Prostate gland (tissue), 2 donors: ENCODE measurements around the gene ITSN1. TPM values are rescaled to one million over a fixed set of nuclear protein-coding genes. Genes with fewer than 3 reads are reported as not detected.

Experiments
- DNase-seq: peaks from one replicate; pipeline ENCODE4 v3.0.0-alpha.2; 2019; ENCODE audit warnings: low spot score
- H3K27ac ChIP-seq, 2 donors: fragments of 200-600 bp; sonication (generic); 2 replicates each; pipeline ENCODE4 v1.5.1; 2017 to 2019
- H3K27me3 ChIP-seq: fragments of 200-600 bp; sonication (generic); replicated peaks from 2 replicates; pipeline ENCODE4 v1.5.1; 2019; ENCODE audit not compliant: insufficient read depth
- H3K36me3 ChIP-seq, 2 donors: fragments of 200-600 bp; sonication (generic); 1 replicate in 1 of 2; 2 replicates in 1 of 2; pipeline versions ENCODE4 v1.5.1 to v1.8.1; 2017 to 2019
- H3K4me1 ChIP-seq: fragments of 200-600 bp; sonication (generic); replicated peaks from 2 replicates; pipeline ENCODE4 v1.5.1; 2019
- H3K4me3 ChIP-seq, 2 donors: fragments of 200-600 bp; sonication (generic); 2 replicates each; pipeline ENCODE4 v1.5.1; 2017 to 2019
- H3K9me3 ChIP-seq: fragments of 200-600 bp; sonication (generic); 2 replicates; pipeline ENCODE4 v1.5.1; 2017
- CTCF ChIP-seq, 4 experiments: fragments of 200-600 bp in 2 of 4; fragments of 450-650 bp in 2 of 4; sonication (generic) in 2 of 4; IDR thresholded peaks; 1 replicate in 3 of 4; 2 replicates in 1 of 4; pipeline ENCODE4 v1.5.1; 2016 to 2019; ENCODE audit warnings: antibody characterized with exemption in 4 of 4, mild to moderate bottlenecking in 2 of 4, moderate library complexity in 2 of 4
- POLR2A ChIP-seq: fragments of 450-650 bp; IDR thresholded peaks from one replicate; pipeline ENCODE4 v1.6.1; 2016; ENCODE audit warnings: antibody characterized with exemption, mild to moderate bottlenecking
- POLR2AphosphoS5 ChIP-seq: sonication (generic); formaldehyde crosslinking; IDR thresholded peaks from one replicate; pipeline ENCODE4 v1.6.1; 2017; ENCODE audit warnings: antibody characterized with exemption
- WGBS: methylation state at CpG from one replicate; pipeline ENCODE4 v1.1.5; 2018; 5-methylcytosine and 5-hydroxymethylcytosine counted together
- intact Hi-C: fragments of 100-400 bp; cut with DNase I; formaldehyde crosslinking; loops from one replicate; pipeline ENCODE4 v1.14.2; 2022
- total RNA-seq, 2 donors: library from RNA; depleted of rRNA; stranded (reverse); fragments of >200 nt; gene quantifications; one replicate each; pipeline ENCODE4 v1.1.0, GENCODE V29; 2016

ITSN1 gene
- total RNA-seq, 2 donors from 2014 or later: 14.8 to 44.9 TPM

DNA sequence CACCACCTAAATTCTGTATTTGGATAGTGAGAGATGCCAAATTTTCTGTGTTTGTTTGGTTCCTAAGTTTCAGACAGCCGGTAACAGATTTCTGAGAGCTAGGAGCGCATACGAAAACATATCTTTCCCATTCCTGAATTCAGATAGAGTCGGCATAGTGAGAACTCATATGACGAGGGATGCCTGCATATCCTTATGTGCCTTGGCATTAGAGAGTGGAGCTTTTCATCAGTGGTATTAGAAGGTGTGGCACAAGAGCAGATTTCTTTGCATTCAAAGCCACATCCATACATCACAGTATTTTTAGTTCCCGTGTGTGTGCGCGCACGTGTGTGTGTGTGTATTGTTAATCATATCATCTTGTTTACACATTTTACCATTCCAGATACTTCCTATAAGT, 187.5 kb downstream of the ITSN1 start:
- intact Hi-C loops: loop anchor here (10.0 kb wide), 1 partner anchor 185 kb away; the partner anchor contains the start of genes CRYZL1 and ITSN1
- Histone ChIP-seq H3K9me3 (no peaks in the 10 kb centered on the region), H3K27ac (no peak overlapping the region), H3K4me1 (no peaks in the 10 kb centered on the region), H3K36me3 (no peaks in the 10 kb centered on the region), H3K4me3 (no peak overlapping the region), H3K27me3 (no peaks in the 10 kb centered on the region)
- no peak for DNase-seq
- TF ChIP-seq POLR2AphosphoS5 (no peak), CTCF (IDR thresholded peaks at IDR 0.05) (no peak), POLR2A (no peak)
- WGBS: 84% methylated on average over 9 of the region's 9 CpGs

DNA sequence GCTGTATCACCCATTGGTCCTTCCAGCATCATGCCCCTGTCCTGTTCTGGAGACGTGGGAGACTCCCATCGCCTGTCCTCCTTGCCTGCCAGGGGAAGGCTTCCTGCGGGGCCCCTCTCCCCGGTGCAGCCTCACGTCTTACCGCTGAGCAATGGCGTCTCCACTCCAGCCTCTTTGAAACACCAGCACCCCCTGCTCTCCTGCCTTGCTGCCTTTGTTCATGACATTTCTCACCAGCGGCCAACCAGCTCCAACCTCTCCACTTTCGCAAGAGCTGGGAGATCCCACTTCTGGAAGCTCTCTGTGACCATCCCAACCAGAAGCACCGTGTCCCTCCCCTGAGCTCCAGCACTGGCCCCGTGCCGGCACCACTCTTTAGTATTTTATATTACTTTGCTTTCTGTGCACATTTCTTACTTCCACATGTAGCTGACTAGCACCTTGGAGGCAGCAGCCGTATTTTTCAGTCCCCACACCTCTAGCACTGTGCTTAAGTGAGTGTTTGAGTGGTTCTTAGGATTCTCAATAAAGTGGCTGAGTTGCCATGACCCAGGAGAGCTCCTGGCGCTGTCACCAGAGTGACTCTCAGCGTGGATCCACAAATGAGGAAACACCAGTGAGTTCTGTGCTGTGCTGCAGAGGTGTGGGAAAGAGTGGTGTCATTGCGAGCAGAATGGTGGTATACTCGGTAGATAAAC, 189.8 kb downstream of the ITSN1 start:
- intact Hi-C loops: no loop called here
- DNase-seq: no peak
- WGBS: 73% methylated on average over 17 of the region's 17 CpGs
- Histone ChIP-seq H3K36me3 (no peaks in the 10 kb centered on the region), H3K27me3 (no peaks in the 10 kb centered on the region), H3K27ac (no peak overlapping the region), H3K4me3 (no peak overlapping the region), H3K9me3 (no peaks in the 10 kb centered on the region), H3K4me1 (no peaks in the 10 kb centered on the region)
- TF ChIP-seq POLR2A: no peak
- TF ChIP-seq CTCF (IDR thresholded peaks at IDR 0.05): no peak
- TF ChIP-seq POLR2AphosphoS5: no peak

DNA sequence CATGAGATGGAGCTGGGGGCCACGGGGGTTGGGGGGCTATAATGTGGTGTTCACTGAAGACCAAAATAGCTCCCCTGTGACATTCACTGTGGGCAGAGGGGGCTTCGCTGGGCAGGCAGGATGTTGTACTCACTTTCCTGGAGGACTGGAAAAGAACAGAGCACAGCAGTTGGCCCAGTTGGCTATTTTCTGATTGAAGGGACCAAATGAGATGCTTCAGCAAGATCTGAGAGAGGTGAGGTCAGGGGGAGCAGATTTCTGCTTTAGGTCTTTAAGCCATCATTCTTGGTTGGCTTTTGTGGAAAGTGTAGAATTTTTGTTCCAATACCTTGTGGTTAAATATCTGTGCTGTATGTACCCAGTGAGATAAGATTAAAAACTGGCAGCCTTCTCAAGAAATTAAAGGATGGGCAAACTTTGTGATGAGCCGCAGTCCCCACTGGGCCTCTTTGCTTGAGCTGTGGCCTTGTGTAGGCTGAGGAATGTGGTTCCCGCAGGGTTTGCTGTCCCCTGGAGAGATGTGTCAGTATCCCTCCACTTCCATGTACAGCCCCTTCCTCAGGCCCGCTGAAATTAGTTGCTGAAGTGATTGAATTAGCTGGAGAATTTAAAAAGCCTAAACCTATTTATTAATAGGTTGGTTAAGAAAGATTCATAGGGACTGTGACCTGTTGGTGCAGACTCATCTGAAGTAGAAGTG, 192.7 kb downstream of the ITSN1 start:
- H3K36me3 ChIP-seq: no peaks in the 10 kb centered on the region
- no peak for DNase-seq
- WGBS: 85% methylated on average over 5 of the region's 5 CpGs
- no peak overlapping the region for H3K27ac ChIP-seq
- TF ChIP-seq POLR2AphosphoS5 (no peak), POLR2A (no peak), CTCF (IDR thresholded peaks at IDR 0.05) (no peak)
- intact Hi-C loops: no loop called here
- H3K9me3 ChIP-seq: no peaks in the 10 kb centered on the region
- H3K27me3 ChIP-seq: no peaks in the 10 kb centered on the region
- H3K4me1 ChIP-seq: no peaks in the 10 kb centered on the region
- H3K4me3 ChIP-seq: no peak overlapping the region

DNA sequence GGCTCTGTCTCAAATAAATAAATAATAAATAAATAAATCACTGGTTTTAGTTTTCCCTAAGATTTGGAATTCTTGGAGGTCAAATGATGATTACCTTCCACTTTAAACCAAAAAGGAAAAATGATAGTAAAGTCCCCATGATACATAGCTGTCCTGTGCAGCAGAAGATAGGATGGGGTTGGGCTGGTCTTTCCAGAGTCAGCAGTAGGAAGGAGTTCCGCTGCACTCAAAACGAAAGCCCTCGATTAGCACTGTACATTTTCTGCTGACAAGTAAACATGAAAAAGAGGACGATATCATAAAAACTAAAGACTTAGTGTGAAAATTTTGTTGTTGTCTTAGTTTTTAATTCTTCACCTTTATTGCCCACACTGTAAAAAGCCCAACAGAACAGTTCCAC, 193.6 kb downstream of the ITSN1 start:
- H3K4me1 ChIP-seq: no peaks in the 10 kb centered on the region
- no peak for DNase-seq
- WGBS: 82% methylated on average over 4 of the region's 4 CpGs
- TF ChIP-seq POLR2AphosphoS5 (no peak), CTCF (IDR thresholded peaks at IDR 0.05) (no peak), POLR2A (no peak)
- no peak overlapping the region for H3K27ac ChIP-seq
- no peaks in the 10 kb centered on the region for H3K27me3 ChIP-seq
- no peaks in the 10 kb centered on the region for H3K36me3 ChIP-seq
- no peaks in the 10 kb centered on the region for H3K9me3 ChIP-seq
- H3K4me3 ChIP-seq: no peak overlapping the region
- intact Hi-C loops: no loop called here

DNA sequence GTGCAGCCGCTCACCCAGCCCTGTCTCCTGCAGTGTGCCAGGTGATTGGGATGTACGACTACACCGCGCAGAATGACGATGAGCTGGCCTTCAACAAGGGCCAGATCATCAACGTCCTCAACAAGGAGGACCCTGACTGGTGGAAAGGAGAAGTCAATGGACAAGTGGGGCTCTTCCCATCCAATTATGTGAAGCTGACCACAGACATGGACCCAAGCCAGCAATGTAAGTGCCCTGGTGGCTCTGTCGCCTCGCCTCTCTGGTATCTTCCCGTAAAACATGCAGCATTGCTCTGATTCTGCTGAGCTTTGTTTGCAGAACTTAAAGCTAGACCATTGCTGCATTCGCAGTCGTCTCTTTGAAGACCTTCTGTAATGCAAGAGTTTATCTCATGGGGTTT, 194.1 kb downstream of the ITSN1 start:
- Histone ChIP-seq H3K27me3 (no peaks in the 10 kb centered on the region), H3K4me3 (no peak overlapping the region), H3K36me3 (no peaks in the 10 kb centered on the region), H3K9me3 (no peaks in the 10 kb centered on the region), H3K27ac (no peak overlapping the region), H3K4me1 (no peaks in the 10 kb centered on the region)
- TF ChIP-seq POLR2AphosphoS5 (no peak), POLR2A (no peak), CTCF (IDR thresholded peaks at IDR 0.05) (no peak)
- intact Hi-C loops: no loop called here
- 96% methylated on average over 11 of the region's 11 CpGs for WGBS
- no peak for DNase-seq
